ENCODE data around the gene FUT9.
"Not testable (repeated sequence)": the region's sequence is repeated elsewhere in the genome, so short reads cannot be mapped to it uniquely, and the experiment has no call there.

The FUT9 gene

GRCh38 chr6:96194675-96195074 is 178.9 kb downstream of the FUT9 start:
- no peak for DNase-seq

GRCh38 chr6:96195272-96195671 is 179.5 kb downstream of the FUT9 start:
- DNase-seq, result no peak

GRCh38 chr6:96196633-96197032 is 180.9 kb downstream of the FUT9 start:
- no peak for DNase-seq

- no peak for DNase-seq
These were observed 181.5 kb downstream of the FUT9 start for GRCh38 chr6:96197241-96197640.

- no peak for DNase-seq
These were observed 186.8 kb downstream of the FUT9 start for GRCh38 chr6:96202571-96202970.

- no peak for DNase-seq
These were observed 195.6 kb downstream of the FUT9 start for GRCh38 chr6:96211341-96211740.

GRCh38 chr6:96212066-96212465 is 196.3 kb downstream of the FUT9 start:
- no peak for DNase-seq

GRCh38 chr6:96213784-96214183 is 198.0 kb downstream of the FUT9 start:
- DNase-seq, result no peak

GRCh38 chr6:96223695-96224094 is 207.9 kb downstream of the FUT9 start:
- DNase-seq, result no peak

- no peak for DNase-seq
These were observed 211.4 kb downstream of the FUT9 start for GRCh38 chr6:96227135-96227534.

- DNase-seq, result no peak
These were observed 218.7 kb downstream of the FUT9 start for GRCh38 chr6:96234444-96234843.

GRCh38 chr6:96235927-96236326 is 220.2 kb downstream of the FUT9 start:
- no peak for DNase-seq

- DNase-seq, result no peak
These were observed 220.7 kb downstream of the FUT9 start for GRCh38 chr6:96236471-96236870.

- no peak for DNase-seq
These were observed 222.0 kb downstream of the FUT9 start for GRCh38 chr6:96237638-96238347.

- no peak for DNase-seq
These were observed 230.8 kb downstream of the FUT9 start for GRCh38 chr6:96246563-96246962.

GRCh38 chr6:96249755-96250154 is 234.0 kb downstream of the FUT9 start:
- no peak for DNase-seq

- no peak for DNase-seq
These were observed 242.0 kb downstream of the FUT9 start for GRCh38 chr6:96257751-96258150.

- not testable (repeated sequence) for DNase-seq
These were observed 245.1 kb downstream of the FUT9 start for GRCh38 chr6:96260787-96261430.
